H1 (cell line): ENCODE results near the gene CD48. TPM values are rescaled to one million over a fixed set of nuclear protein-coding genes. Genes with fewer than 3 reads are reported as not detected.

Experiments
- CTCF ChIA-PET: fragments of 300-600 bp; sonication (Branson Sonifier 250); formaldehyde crosslinking; loops from one replicate; lab custom pipeline; 2021; ENCODE audit not compliant: partially characterized antibody; lab: Charles Lee
- POLR2A ChIA-PET: fragments of 300-600 bp; sonication (Branson Sonifier 250); formaldehyde crosslinking; loops from one replicate; lab custom pipeline; 2021; ENCODE audit warnings: inconsistent platforms; ENCODE audit not compliant: partially characterized antibody; lab: Charles Lee
- DNase-seq, 2 experiments: peaks; one replicate each; pipeline versions ENCODE4 v3.0.0 to v3.0.0-alpha.2; 2010 to 2022; ENCODE audit warnings: low spot score in 2 of 2, low read depth in 1 of 2, mixed read lengths in 1 of 2
- FAIRE-seq: peaks from 2 replicates; lab custom pipeline; 2011; peaks lifted over from hg19 to GRCh38; lab: Jason Lieb, UNC
- H2AFZ ChIP-seq: 2 replicates; pipeline ENCODE4 v1.8.1; 2012; ENCODE audit warnings: low read length, inconsistent platforms
- H2AK5ac ChIP-seq: 2 replicates; pipeline ENCODE4 v1.6.1; 2013; ENCODE audit warnings: low read depth, low read length
- H2BK120ac ChIP-seq: replicated peaks from 2 replicates; pipeline ENCODE3; 2013; ENCODE audit warnings: low read depth, low read length, inconsistent platforms
- H2BK12ac ChIP-seq: 2 replicates; pipeline ENCODE4 v1.6.1; 2013; ENCODE audit warnings: low read depth, low read length
- H2BK15ac ChIP-seq: 2 replicates; pipeline ENCODE4 v1.6.1; 2013; ENCODE audit warnings: low read length
- H2BK20ac ChIP-seq: 2 replicates; pipeline ENCODE4 v1.6.1; 2013; ENCODE audit warnings: low read length
- H2BK5ac ChIP-seq: 2 replicates; pipeline ENCODE4 v1.6.1; 2013; ENCODE audit warnings: low read depth, low read length
- H3K14ac ChIP-seq: 2 replicates; pipeline ENCODE4 v1.6.1; 2013; ENCODE audit warnings: inconsistent platforms; ENCODE audit not compliant: insufficient read length
- H3K18ac ChIP-seq: 2 replicates; pipeline ENCODE4 v1.6.1; 2013; ENCODE audit warnings: low read length; ENCODE audit errors: extremely low read depth
- H3K23ac ChIP-seq: 2 replicates; pipeline ENCODE4 v1.6.1; 2013; ENCODE audit warnings: inconsistent platforms; ENCODE audit not compliant: insufficient read length
- H3K23me2 ChIP-seq: 2 replicates; pipeline ENCODE4 v1.6.1; 2013; ENCODE audit warnings: low read depth, low read length
- H3K27ac ChIP-seq: 2 replicates; pipeline ENCODE4 v1.6.1; 2011; ENCODE audit warnings: low read depth, low read length, inconsistent platforms
- H3K27me3 ChIP-seq, 4 experiments: replicated peaks in 1 of 4; 1 replicate in 1 of 4; 2 replicates in 3 of 4; pipeline versions ENCODE4 v1.6.1 to v1.8.1; 2011 to 2013; ENCODE audit warnings: low read length in 3 of 4, mild to moderate bottlenecking in 3 of 4, inconsistent platforms in 2 of 4, mixed read lengths in 2 of 4, moderate library complexity in 1 of 4; ENCODE audit not compliant: control insufficient read depth in 3 of 4, insufficient read depth in 3 of 4; ENCODE audit errors: extremely low read depth in 1 of 4
- H3K36me3 ChIP-seq, 4 experiments: 2 replicates each; pipeline versions ENCODE4 v1.6.1 to v1.8.1; 2011 to 2013; ENCODE audit warnings: mild to moderate bottlenecking in 4 of 4, low read length in 3 of 4, moderate library complexity in 2 of 4, control low read depth in 1 of 4, inconsistent platforms in 1 of 4; ENCODE audit not compliant: insufficient read depth in 4 of 4, control insufficient read depth in 2 of 4
- H3K4ac ChIP-seq: replicated peaks from 2 replicates; pipeline ENCODE3; 2013; ENCODE audit warnings: low read length, low read depth, mixed read lengths, inconsistent platforms; ENCODE audit not compliant: insufficient read length
- H3K4me1 ChIP-seq, 4 experiments: replicated peaks in 1 of 4; 1 replicate in 1 of 4; 2 replicates in 3 of 4; pipeline versions ENCODE4 v1.6.1 to v1.8.1; 2011 to 2013; ENCODE audit warnings: low read length in 3 of 4, inconsistent platforms in 2 of 4, mixed read lengths in 1 of 4; ENCODE audit not compliant: insufficient read depth in 4 of 4, control insufficient read depth in 3 of 4
- H3K4me2 ChIP-seq, 2 experiments: 2 replicates each; pipeline versions ENCODE4 v1.6.1 to v1.8.1; 2011 to 2013; ENCODE audit warnings: low read depth in 2 of 2, low read length in 2 of 2, control low read depth in 1 of 2, inconsistent platforms in 1 of 2, mild to moderate bottlenecking in 1 of 2; ENCODE audit not compliant: insufficient read depth in 1 of 2
- H3K4me3 ChIP-seq, 4 experiments: fragments of 200-600, 300-600 bp in 1 of 4; sonication (generic), shearing (Covaris generic), sonication (Bioruptor Twin) in 1 of 4; 2 replicates each; pipeline versions ENCODE4 v1.5.1 to v1.8.1; 2011 to 2016; ENCODE audit warnings: low read length in 4 of 4, low read depth in 3 of 4, control low read depth in 2 of 4, inconsistent platforms in 2 of 4, mild to moderate bottlenecking in 2 of 4, mixed read lengths in 1 of 4, moderate library complexity in 1 of 4; ENCODE audit not compliant: insufficient read depth in 2 of 4; ENCODE audit errors: extremely low read depth in 1 of 4
- H3K56ac ChIP-seq: replicated peaks from 2 replicates; pipeline ENCODE3; 2013; ENCODE audit warnings: low read depth, mild to moderate bottlenecking, mixed read lengths, low read length, inconsistent platforms; ENCODE audit not compliant: insufficient read length
- H3K79me1 ChIP-seq: 2 replicates; pipeline ENCODE4 v1.6.1; 2013; ENCODE audit warnings: low read depth, low read length, control low read depth
- H3K79me2 ChIP-seq, 2 experiments: 2 replicates each; pipeline versions ENCODE4 v1.6.1 to v1.8.1; 2012 to 2013; ENCODE audit warnings: low read length in 2 of 2, mild to moderate bottlenecking in 2 of 2, inconsistent platforms in 1 of 2; ENCODE audit not compliant: insufficient read depth in 2 of 2, control insufficient read depth in 1 of 2
- H3K9ac ChIP-seq, 4 experiments: replicated peaks in 1 of 4; 1 replicate in 1 of 4; 2 replicates in 3 of 4; pipeline versions ENCODE4 v1.6.1 to v1.8.1; 2011 to 2013; ENCODE audit warnings: low read depth in 3 of 4, low read length in 3 of 4, control low read depth in 2 of 4, mild to moderate bottlenecking in 2 of 4, moderate library complexity in 2 of 4, inconsistent platforms in 1 of 4; ENCODE audit errors: extremely low read depth in 1 of 4
- H3K9me3 ChIP-seq, 2 experiments: 2 replicates each; pipeline versions ENCODE4 v1.6.1 to v1.8.1; 2012 to 2013; ENCODE audit warnings: mild to moderate bottlenecking in 2 of 2, moderate library complexity in 2 of 2, control low read depth in 1 of 2, inconsistent platforms in 1 of 2, low read depth in 1 of 2, low read length in 1 of 2, mixed read lengths in 1 of 2; ENCODE audit not compliant: insufficient read depth in 2 of 2
- H4K20me1 ChIP-seq, 2 experiments: replicated peaks in 1 of 2; 2 replicates each; pipeline versions ENCODE3 to v1.8.1; 2011 to 2013; ENCODE audit warnings: inconsistent platforms in 2 of 2, low read length in 2 of 2, mild to moderate bottlenecking in 1 of 2; ENCODE audit not compliant: insufficient read depth in 2 of 2, control insufficient read depth in 1 of 2
- H4K5ac ChIP-seq: 2 replicates; pipeline ENCODE4 v1.6.1; 2013; ENCODE audit warnings: low read length, low read depth, mixed read lengths, inconsistent platforms; ENCODE audit not compliant: insufficient read length
- H4K8ac ChIP-seq: 2 replicates; pipeline ENCODE4 v1.8.0; 2013; ENCODE audit warnings: mild to moderate bottlenecking, moderate library complexity, low read length, inconsistent platforms; ENCODE audit not compliant: insufficient read depth; ENCODE audit errors: extremely low read depth
- H4K91ac ChIP-seq: replicated peaks from 2 replicates; pipeline ENCODE3; 2013; ENCODE audit warnings: low read length, mixed read lengths, inconsistent platforms; ENCODE audit not compliant: insufficient read length
- BACH1 ChIP-seq: IDR thresholded peaks from 2 replicates; pipeline ENCODE4 v1.6.1; 2012; ENCODE audit warnings: low read length, improper control_type of control experiment
- CBX5 ChIP-seq: fragments of 300-800, 300-1000 bp; sonication (generic); IDR thresholded peaks from 2 replicates; pipeline ENCODE4 v1.7.1; 2016; ENCODE audit warnings: antibody characterized with exemption, low read length, low read depth
- E2F6 ChIP-seq: IDR thresholded peaks from 2 replicates; pipeline ENCODE4 v1.6.1; 2012; ENCODE audit warnings: inconsistent platforms
- EP300 ChIP-seq, 2 experiments: IDR thresholded peaks; 1 replicate in 1 of 2; 2 replicates in 1 of 2; pipeline ENCODE4 v1.6.1; 2011 to 2012; ENCODE audit warnings: low read depth in 2 of 2, low read length in 2 of 2, mild to moderate bottlenecking in 2 of 2, borderline replicate concordance in 1 of 2, inconsistent platforms in 1 of 2, moderate library complexity in 1 of 2
- EZH2 ChIP-seq: fragments of 200-600 bp; sonication (generic); IDR thresholded peaks from 2 replicates; pipeline ENCODE4 v1.7.1; 2012; ENCODE audit warnings: low read depth, mild to moderate bottlenecking, moderate library complexity, low read length, inconsistent platforms; ENCODE audit not compliant: severe bottlenecking
- GABPA ChIP-seq: IDR thresholded peaks from 2 replicates; pipeline ENCODE4 v1.6.1; 2011; ENCODE audit warnings: mild to moderate bottlenecking, low read length, moderate library complexity, borderline replicate concordance; ENCODE audit not compliant: insufficient read depth
- HDAC2 ChIP-seq, 2 experiments: fragments of 300-600 bp in 1 of 2; sonication (generic) in 1 of 2; IDR thresholded peaks; 2 replicates each; pipeline ENCODE4 v1.6.1; 2011 to 2012; ENCODE audit warnings: low read depth in 2 of 2, low read length in 2 of 2, mild to moderate bottlenecking in 2 of 2, moderate library complexity in 2 of 2, borderline replicate concordance in 1 of 2, inconsistent platforms in 1 of 2
- MAX ChIP-seq: IDR thresholded peaks from 2 replicates; pipeline ENCODE4 v1.6.1; 2012; ENCODE audit warnings: inconsistent platforms
- NRF1 ChIP-seq: IDR thresholded peaks from 2 replicates; pipeline ENCODE4 v1.6.1; 2011; ENCODE audit warnings: mild to moderate bottlenecking, low read depth, low read length, improper control_type of control experiment
- POLR2A ChIP-seq, 2 experiments: IDR thresholded peaks; 1 replicate in 1 of 2; 2 replicates in 1 of 2; pipeline ENCODE4 v1.6.1; 2011; ENCODE audit warnings: low read depth in 2 of 2, low read length in 2 of 2, mild to moderate bottlenecking in 2 of 2; ENCODE audit errors: control extremely low read depth in 1 of 2
- RFX5 ChIP-seq: IDR thresholded peaks from 2 replicates; pipeline ENCODE4 v1.6.1; 2011; ENCODE audit warnings: low read depth, low read length, improper control_type of control experiment, borderline replicate concordance
- SIRT6 ChIP-seq: IDR thresholded peaks from one replicate; pipeline ENCODE4 v1.7.1; 2012; ENCODE audit warnings: low read length, inconsistent platforms
- SP4 ChIP-seq: IDR thresholded peaks from 2 replicates; pipeline ENCODE4 v1.6.1; 2012; ENCODE audit warnings: low read length, inconsistent platforms
- WGBS, 2 experiments: shearing (Covaris generic) in 1 of 2; methylation state at CpG; one replicate each; pipeline versions ENCODE4 v1.1.6 to v1.1.7; 2013 to 2015; ENCODE audit warnings: low lambda C conversion rate in 2 of 2, mixed read lengths in 2 of 2, inconsistent platforms in 1 of 2, low coverage in 1 of 2, missing lambda C conversion rate in 1 of 2; ENCODE audit not compliant: insufficient replicate concordance in 2 of 2, insufficient coverage in 1 of 2, insufficient read length in 1 of 2; ENCODE audit errors: extremely low coverage in 1 of 2, missing lambda C conversion rate in 1 of 2; 5-methylcytosine and 5-hydroxymethylcytosine counted together
- polyA plus RNA-seq, 7 experiments: library from polyadenylated mRNA; depleted of rRNA in 3 of 7; stranded (reverse) in 5 of 7; unstranded in 2 of 7; fragments of >200 nt in 5 of 7; fragments of 200-250 nt in 2 of 7; gene quantifications; 1 replicate in 5 of 7; 2 replicates in 1 of 7; 4 replicates in 1 of 7; pipeline versions ENCODE4 v1.2.1 to v1.2.3, GENCODE V29; 2011 to 2013; ENCODE audit warnings: missing spikeins in 2 of 7, mixed read lengths in 2 of 7
- total RNA-seq: library from RNA; stranded (reverse); fragmentation: NEBNext Ultra II Directional; extraction: Animal tissue kit (Norgen Biotek cat#: 25700); gene quantifications from 2 replicates; pipeline ENCODE4 v1.2.1, GENCODE V29; 2021

Gene CD48
- total and polyA plus RNA-seq, 2 of the 8 experiments (the other 6 are each of a cell fraction or from before 2014, with no cell fraction given), result 0.08 TPM; not detected in 1

DNA sequence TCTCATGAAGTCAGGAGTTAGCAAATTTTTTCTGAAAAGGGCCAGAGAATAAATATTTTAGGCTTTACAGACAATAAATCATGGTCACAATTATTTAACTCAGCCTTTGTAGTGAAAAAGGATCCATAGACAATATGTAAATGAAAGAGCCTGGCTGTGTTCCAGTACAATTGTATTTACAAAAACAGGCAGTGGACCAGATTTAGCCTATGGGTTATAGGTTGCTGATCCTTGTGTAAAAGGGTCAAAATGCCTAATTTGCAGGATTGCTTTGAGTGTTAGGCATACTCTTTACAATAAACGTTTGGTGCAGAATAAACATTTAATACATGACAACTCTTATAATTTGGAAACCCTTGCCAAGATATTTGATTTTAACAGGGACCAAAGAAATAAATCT is 33.9 kb upstream of the CD48 start:
- no peak overlapping the region for H2AFZ ChIP-seq
- no peak overlapping the region for H3K18ac ChIP-seq
- no peaks in the 10 kb centered on the region for H3K79me1 ChIP-seq
- no peak overlapping the region for H2BK5ac ChIP-seq
- H4K5ac ChIP-seq, result no peak overlapping the region
- no peak overlapping the region for H3K4me3 ChIP-seq
- H2BK20ac ChIP-seq, result no peak overlapping the region
- ChIA-PET CTCF (interaction anchor here (1.0 to 6.5 kb wide), 5 partner anchors 21 to 36 kb away, joined by 3 to 63 read pairs (median 10); no protein-coding TSS in a partner anchor), POLR2A (no interaction called here)
- no peak overlapping the region for H3K4ac ChIP-seq
- H3K9ac ChIP-seq, result no peak overlapping the region
- no peak overlapping the region for H2BK15ac ChIP-seq
- H2BK120ac ChIP-seq, result no peak overlapping the region
- H3K4me1 ChIP-seq, result peaks cover 0 to 5% (median 0%) of the 10 kb centered on the region in 4 experiments; a peak in 2 of 7 replicates
- no peaks in the 10 kb centered on the region for H3K9me3 ChIP-seq
- no peak overlapping the region for H4K91ac ChIP-seq
- H3K79me2 ChIP-seq, result no peaks in the 10 kb centered on the region
- 82% methylated on average over 1 of the region's 1 CpG; no CpG with 5 or more reads in 1 of the 2 experiments for WGBS, 2 experiments
- no peak overlapping the region for H3K14ac ChIP-seq
- H3K23ac ChIP-seq, result no peak overlapping the region
- H3K27ac ChIP-seq, result no peak overlapping the region
- DNase-seq (no peak), FAIRE-seq (no peak)
- H2AK5ac ChIP-seq, result no peak overlapping the region
- H4K8ac ChIP-seq, result no peak overlapping the region
- no peaks in the 10 kb centered on the region for H3K36me3 ChIP-seq
- H3K4me2 ChIP-seq, result no peak overlapping the region
- H4K20me1 ChIP-seq, result no peaks in the 10 kb centered on the region
- no peaks in the 10 kb centered on the region for H3K27me3 ChIP-seq
- H3K56ac ChIP-seq, result no peak overlapping the region
- H2BK12ac ChIP-seq, result no peak overlapping the region
- H3K23me2 ChIP-seq, result no peaks in the 10 kb centered on the region
- TF ChIP-seq NRF1, result no peak
- TF ChIP-seq GABPA, result no peak
- no peak for TF ChIP-seq BACH1
- no peak for TF ChIP-seq SIRT6
- TF ChIP-seq EZH2, result no peak
- TF ChIP-seq EP300 (IDR thresholded peaks at IDR 0.05; ENCODE audit: borderline replicate concordance in 1 of 2, low read depth in 2 of 2, low read length in 2 of 2), result no peak
- no peak for TF ChIP-seq HDAC2 (IDR thresholded peaks at IDR 0.05; ENCODE audit: borderline replicate concordance in 1 of 2, low read depth in 2 of 2, low read length in 2 of 2)
- no peak for TF ChIP-seq POLR2A (IDR thresholded peaks at IDR 0.05; ENCODE audit: control extremely low read depth in 1 of 2, low read depth in 2 of 2, low read length in 2 of 2)
- TF ChIP-seq SP4, result no peak
- TF ChIP-seq RFX5, result no peak
- TF ChIP-seq MAX, result no peak
- no peak for TF ChIP-seq CBX5
- TF ChIP-seq E2F6, result no peak
